AG08395 (cell line): ENCODE results near the gene PGAM1.
"Not testable (repeated sequence)": the region's sequence is repeated elsewhere in the genome, so short reads cannot be mapped to it uniquely, and the experiment has no call there.

Experiments
- DNase-seq: peaks from one replicate; pipeline ENCODE4 v3.0.0; 2012; ENCODE audit warnings: mixed read lengths, low spot score

Gene PGAM1

GRCh38 chr10:97408496-97408992, 17.4 kb upstream of the PGAM1 start:
- no peak for DNase-seq

- DNase-seq = no peak
Observed at GRCh38 chr10:97411406-97411805, 14.6 kb upstream of the PGAM1 start.

- no peak for DNase-seq
Observed at GRCh38 chr10:97412891-97413304, 13.1 kb upstream of the PGAM1 start.

- no peak for DNase-seq
Observed at GRCh38 chr10:97416565-97416964, 9.4 kb upstream of the PGAM1 start.

GRCh38 chr10:97423757-97424098, 2.3 kb upstream of the PGAM1 start:
- not testable (repeated sequence) for DNase-seq

- no peak for DNase-seq
Observed at GRCh38 chr10:97426776-97427570, 982 bp downstream of the PGAM1 start.

- DNase-seq = no peak
Observed at GRCh38 chr10:97427571-97428179, 1.7 kb downstream of the PGAM1 start.

- DNase-seq = peak; percentile 31
Observed at GRCh38 chr10:97428572-97428981, 2.6 kb downstream of the PGAM1 start.

GRCh38 chr10:97434055-97434454, 8.1 kb downstream of the PGAM1 start:
- DNase-seq = no peak

- no peak for DNase-seq
Observed at GRCh38 chr10:97434557-97434956, 8.6 kb downstream of the PGAM1 start.

- no peak for DNase-seq
Observed at GRCh38 chr10:97435211-97435610, 9.2 kb downstream of the PGAM1 start.

GRCh38 chr10:97442277-97442676, 16.3 kb downstream of the PGAM1 start:
- DNase-seq = no peak

- DNase-seq = no peak
Observed at GRCh38 chr10:97444212-97444611, 18.2 kb downstream of the PGAM1 start.

GRCh38 chr10:97445357-97445721, 19.3 kb downstream of the PGAM1 start:
- no peak for DNase-seq

- DNase-seq = peak; percentile 99
Observed at GRCh38 chr10:97445722-97446639, 20.0 kb downstream of the PGAM1 start, which contains the start of the genes EXOSC1 and ZDHHC16. Gene EXOSC1, minus strand, starts transcription at chr10:97446006. Its CDS starts 21 bp downstream, at chr10:97445985. Gene ZDHHC16, plus strand, starts transcription at chr10:97446175. Its CDS starts 5,501 bp downstream, at chr10:97451676.

GRCh38 chr10:97450828-97451227, 24.8 kb downstream of the PGAM1 start:
- DNase-seq = no peak

- DNase-seq = no peak
Observed at GRCh38 chr10:97451605-97452004, 25.6 kb downstream of the PGAM1 start.

GRCh38 chr10:97452352-97452751, 26.4 kb downstream of the PGAM1 start:
- no peak for DNase-seq

GRCh38 chr10:97454330-97455036, 28.5 kb downstream of the PGAM1 start:
- no peak for DNase-seq

- no peak for DNase-seq
Observed at GRCh38 chr10:97456034-97456685, 30.2 kb downstream of the PGAM1 start.

GRCh38 chr10:97456686-97457065, 30.7 kb downstream of the PGAM1 start:
- no peak for DNase-seq
